ENCODE measurements around the gene JPH3.
"Not testable (repeated sequence)": the region's sequence is repeated elsewhere in the genome, so short reads cannot be mapped to it uniquely, and the experiment has no call there.

Gene JPH3

DNA sequence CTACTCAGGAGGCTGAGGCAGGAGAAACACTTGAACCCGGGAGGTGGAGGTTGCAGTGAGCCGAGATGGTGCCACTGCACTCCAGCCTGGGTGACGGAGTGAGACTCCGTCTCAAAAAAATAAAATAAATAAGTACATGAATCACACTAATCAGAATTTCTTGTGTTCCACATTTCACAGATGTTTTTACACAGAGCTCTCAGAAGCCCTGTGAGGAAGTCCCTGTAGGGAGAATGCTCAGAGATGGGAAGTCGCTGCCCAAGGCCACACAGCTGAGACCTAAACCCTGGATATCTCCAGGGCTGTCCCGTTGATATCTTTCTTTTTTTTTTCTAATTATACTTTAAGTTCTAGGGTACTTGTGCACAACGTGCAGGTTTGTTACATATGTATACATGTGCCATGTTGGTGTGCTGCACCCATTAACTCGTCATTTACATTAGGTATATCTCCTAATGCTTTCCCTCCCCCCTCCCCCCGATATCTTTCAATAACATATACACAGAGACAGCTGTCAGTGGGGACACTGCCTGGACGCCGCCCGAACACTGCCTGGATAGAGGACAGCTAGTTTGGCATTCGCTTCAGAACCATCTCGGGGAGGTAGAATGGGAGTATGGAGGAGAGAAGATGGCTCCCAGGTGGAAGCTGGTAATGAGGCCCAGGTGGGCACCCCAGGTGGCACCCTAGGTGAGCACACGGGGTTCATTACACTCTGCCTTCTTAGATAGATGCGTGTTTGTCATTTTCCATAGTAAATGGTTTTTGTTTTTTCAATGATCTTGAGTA lies 24.0 kb upstream of the JPH3 start:
- H3K27me3 ChIP-seq (ENCODE audit: control insufficient read depth, insufficient read depth, low read length); H3K4me3 ChIP-seq (ENCODE audit: low read length); H3K9me3 ChIP-seq (ENCODE audit: control insufficient read depth, low read depth, low read length); H3K27ac ChIP-seq (ENCODE audit: low read length); H3K36me3 ChIP-seq (ENCODE audit: control insufficient read depth, low read depth, low read length); H3K9ac ChIP-seq (ENCODE audit: low read length): not testable (repeated sequence)
- peaks cover 20% of the 10 kb centered on the region for H3K4me1 ChIP-seq (ENCODE audit: control insufficient read depth, low read depth, low read length)

- Histone ChIP-seq H3K27ac (ENCODE audit: low read length) (no peak overlapping the region), H3K9ac (ENCODE audit: low read length) (no peak overlapping the region), H3K4me3 (ENCODE audit: low read length) (no peak overlapping the region)
Measured at GRCh38 chr16:87579691-87580090, 22.6 kb upstream of the JPH3 start.

GRCh38 chr16:87580855-87581261 lies 21.4 kb upstream of the JPH3 start:
- no peak overlapping the region for H3K9ac ChIP-seq (ENCODE audit: low read length)
- H3K36me3 ChIP-seq (ENCODE audit: control insufficient read depth, low read depth, low read length): no peaks in the 10 kb centered on the region
- no peak overlapping the region for H3K4me3 ChIP-seq (ENCODE audit: low read length)
- H3K27me3 ChIP-seq (ENCODE audit: control insufficient read depth, insufficient read depth, low read length): peaks cover 4% of the 10 kb centered on the region
- H3K9me3 ChIP-seq (ENCODE audit: control insufficient read depth, low read depth, low read length): no peaks in the 10 kb centered on the region
- no peak overlapping the region for H3K27ac ChIP-seq (ENCODE audit: low read length)
- peaks cover 14% of the 10 kb centered on the region for H3K4me1 ChIP-seq (ENCODE audit: control insufficient read depth, low read depth, low read length)

More at GRCh38 chr16:87579691-87580090, 22.6 kb upstream of the JPH3 start:
- no peaks in the 10 kb centered on the region for H3K9me3 ChIP-seq (ENCODE audit: control insufficient read depth, low read depth, low read length)
- no peaks in the 10 kb centered on the region for H3K36me3 ChIP-seq (ENCODE audit: control insufficient read depth, low read depth, low read length)
- H3K27me3 ChIP-seq (ENCODE audit: control insufficient read depth, insufficient read depth, low read length): peaks cover 4% of the 10 kb centered on the region
- peaks cover 26% of the 10 kb centered on the region for H3K4me1 ChIP-seq (ENCODE audit: control insufficient read depth, low read depth, low read length)

DNA sequence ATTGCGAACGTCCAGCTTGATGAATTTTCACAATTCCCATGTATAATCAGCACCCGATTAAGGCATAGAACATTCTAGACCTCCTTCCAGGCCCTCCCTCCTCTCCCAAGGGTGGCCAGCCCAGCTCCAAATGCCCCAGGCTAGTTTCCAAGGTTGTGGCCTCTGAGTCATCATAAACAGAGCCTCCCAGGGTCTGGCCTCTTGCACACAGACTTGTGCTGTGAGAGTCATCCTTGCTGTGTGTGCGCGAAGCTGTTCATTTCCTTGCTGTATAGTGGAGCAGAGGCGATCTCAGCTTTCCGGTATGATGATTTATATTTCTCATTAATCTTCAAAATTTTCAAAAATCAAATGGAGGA lies 20.5 kb upstream of the JPH3 start:
- H3K27me3 ChIP-seq (ENCODE audit: control insufficient read depth, insufficient read depth, low read length): peaks cover 4% of the 10 kb centered on the region
- H3K27ac ChIP-seq (ENCODE audit: low read length): no peak overlapping the region
- no peaks in the 10 kb centered on the region for H3K36me3 ChIP-seq (ENCODE audit: control insufficient read depth, low read depth, low read length)
- H3K9ac ChIP-seq (ENCODE audit: low read length): no peak overlapping the region
- no peaks in the 10 kb centered on the region for H3K9me3 ChIP-seq (ENCODE audit: control insufficient read depth, low read depth, low read length)
- no peak overlapping the region for H3K4me3 ChIP-seq (ENCODE audit: low read length)
- H3K4me1 ChIP-seq (ENCODE audit: control insufficient read depth, low read depth, low read length): peaks cover 9% of the 10 kb centered on the region

DNA sequence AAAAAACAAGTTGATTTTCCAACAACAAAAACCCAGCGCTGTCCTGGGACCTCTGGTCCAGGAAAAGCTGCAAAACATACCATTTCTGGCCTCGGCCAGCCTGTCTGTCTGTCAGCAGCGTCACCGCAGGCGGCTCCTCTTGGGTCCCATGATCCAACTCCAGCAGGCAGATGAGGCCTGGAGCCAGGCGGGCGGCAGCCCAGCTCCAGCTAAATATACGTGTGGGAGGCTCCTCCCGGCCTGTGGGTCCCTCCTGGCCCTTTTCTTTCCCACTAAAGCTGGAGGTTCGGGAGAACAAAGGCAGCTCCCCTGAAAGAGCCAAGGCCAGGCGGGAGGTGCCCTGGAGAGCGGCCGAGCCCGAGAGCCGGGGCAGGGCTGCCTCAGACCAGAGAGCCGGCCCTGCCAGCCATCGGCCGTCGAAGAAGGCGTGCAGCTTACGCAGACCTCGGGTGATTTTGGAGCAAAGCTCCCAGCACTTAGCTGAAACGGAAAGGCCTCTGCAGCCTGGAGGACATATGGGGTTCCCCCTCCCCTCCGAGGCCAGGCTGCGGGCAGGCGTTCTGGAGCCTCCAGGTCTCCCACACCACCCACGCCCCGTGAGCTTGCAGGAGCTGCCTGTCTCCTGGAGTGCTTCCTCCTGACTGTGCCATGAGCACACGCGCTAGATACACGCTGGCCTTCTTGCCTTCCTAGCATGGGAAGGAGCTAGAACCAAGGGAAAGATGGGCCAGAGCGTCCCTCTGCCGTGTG lies 19.9 kb upstream of the JPH3 start:
- Histone ChIP-seq H3K9me3 (ENCODE audit: control insufficient read depth, low read depth, low read length) (no peaks in the 10 kb centered on the region), H3K9ac (ENCODE audit: low read length) (no peak overlapping the region), H3K4me3 (ENCODE audit: low read length) (no peak overlapping the region), H3K36me3 (ENCODE audit: control insufficient read depth, low read depth, low read length) (no peaks in the 10 kb centered on the region), H3K27ac (ENCODE audit: low read length) (no peak overlapping the region), H3K4me1 (ENCODE audit: control insufficient read depth, low read depth, low read length) (peaks cover 9% of the 10 kb centered on the region), H3K27me3 (ENCODE audit: control insufficient read depth, insufficient read depth, low read length) (peaks cover 4% of the 10 kb centered on the region)

DNA sequence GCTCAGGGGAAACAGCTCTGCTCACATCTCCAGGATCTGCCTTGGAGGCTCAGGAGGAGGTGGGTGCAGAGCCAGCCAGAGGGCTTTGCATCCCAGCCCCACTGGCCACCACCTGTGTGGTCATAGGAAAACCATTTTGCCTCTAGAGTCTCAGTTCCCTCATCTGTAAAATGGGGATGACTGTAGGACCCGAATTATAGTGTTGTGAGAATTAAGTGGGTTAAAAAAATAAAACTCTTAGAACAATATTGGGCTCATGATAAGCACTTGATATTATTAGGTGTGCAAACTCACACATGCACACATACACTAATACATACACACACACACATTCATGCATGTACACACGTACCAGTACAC lies 19.4 kb upstream of the JPH3 start:
- H3K9me3 ChIP-seq (ENCODE audit: control insufficient read depth, low read depth, low read length): no peaks in the 10 kb centered on the region
- H3K27me3 ChIP-seq (ENCODE audit: control insufficient read depth, insufficient read depth, low read length): peaks cover 4% of the 10 kb centered on the region
- H3K4me1 ChIP-seq (ENCODE audit: control insufficient read depth, low read depth, low read length): peaks cover 9% of the 10 kb centered on the region
- H3K36me3 ChIP-seq (ENCODE audit: control insufficient read depth, low read depth, low read length): no peaks in the 10 kb centered on the region
- H3K4me3 ChIP-seq (ENCODE audit: low read length): no peak overlapping the region
- no peak overlapping the region for H3K9ac ChIP-seq (ENCODE audit: low read length)
- no peak overlapping the region for H3K27ac ChIP-seq (ENCODE audit: low read length)

DNA sequence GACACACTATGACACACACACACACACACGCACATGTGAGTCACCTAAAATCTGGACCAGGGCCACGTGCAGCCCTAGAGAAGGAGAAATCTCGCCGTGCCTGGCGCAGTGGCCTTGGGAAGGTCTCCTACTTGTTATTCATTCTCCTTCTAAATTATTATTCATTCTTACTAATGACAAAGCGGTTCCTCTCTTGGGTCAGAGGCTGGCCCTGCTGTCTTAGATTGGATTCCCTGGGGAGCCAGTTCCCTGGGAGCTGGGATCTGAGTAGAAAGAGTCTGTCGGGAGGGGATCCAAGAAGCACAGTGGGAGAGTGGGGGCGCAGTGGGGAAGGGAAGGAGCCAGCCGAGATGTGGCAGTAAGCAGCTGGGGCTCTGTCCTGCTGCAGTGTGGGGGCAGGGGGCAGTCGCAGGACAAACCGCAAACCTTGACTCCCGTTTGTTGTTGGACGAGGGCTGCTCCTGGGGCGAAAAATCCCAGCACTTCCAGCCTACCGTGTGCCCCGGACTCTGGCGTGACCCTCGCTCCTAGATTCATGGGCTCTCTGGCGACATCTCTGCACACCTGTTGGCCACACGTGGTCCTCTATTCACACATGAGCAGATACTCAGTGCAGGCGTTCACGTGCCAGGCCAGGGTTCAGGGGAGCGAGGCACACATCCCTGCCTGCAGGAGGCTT lies 18.7 kb upstream of the JPH3 start:
- H3K27me3 ChIP-seq (ENCODE audit: control insufficient read depth, insufficient read depth, low read length): peaks cover 4% of the 10 kb centered on the region
- peaks cover 9% of the 10 kb centered on the region for H3K4me1 ChIP-seq (ENCODE audit: control insufficient read depth, low read depth, low read length)
- no peak overlapping the region for H3K9ac ChIP-seq (ENCODE audit: low read length)
- H3K9me3 ChIP-seq (ENCODE audit: control insufficient read depth, low read depth, low read length): no peaks in the 10 kb centered on the region
- no peak overlapping the region for H3K4me3 ChIP-seq (ENCODE audit: low read length)
- H3K27ac ChIP-seq (ENCODE audit: low read length): no peak overlapping the region
- H3K36me3 ChIP-seq (ENCODE audit: control insufficient read depth, low read depth, low read length): no peaks in the 10 kb centered on the region

DNA sequence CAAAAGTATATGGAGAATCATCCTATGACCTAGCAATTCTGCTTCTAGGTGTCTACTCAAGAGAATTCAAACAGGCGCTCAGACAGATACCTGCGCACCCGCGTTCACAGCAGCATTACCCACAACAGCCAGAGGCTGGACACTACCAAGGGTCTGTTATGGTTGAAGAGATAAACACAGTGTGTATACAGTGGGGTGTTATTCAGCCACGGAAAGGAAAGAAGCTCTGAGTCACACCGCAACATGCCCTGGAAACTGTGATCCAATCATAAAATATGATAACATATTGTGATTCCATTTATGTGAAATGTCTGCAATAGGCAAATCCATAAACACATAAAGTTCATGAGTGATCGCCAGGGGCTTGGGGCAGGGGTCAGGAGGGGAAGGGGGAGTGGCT lies 18.0 kb upstream of the JPH3 start:
- Histone ChIP-seq H3K9me3 (ENCODE audit: control insufficient read depth, low read depth, low read length) (no peaks in the 10 kb centered on the region), H3K9ac (ENCODE audit: low read length) (no peak overlapping the region), H3K27ac (ENCODE audit: low read length) (no peak overlapping the region), H3K4me3 (ENCODE audit: low read length) (no peak overlapping the region), H3K4me1 (ENCODE audit: control insufficient read depth, low read depth, low read length) (peaks cover 9% of the 10 kb centered on the region), H3K36me3 (ENCODE audit: control insufficient read depth, low read depth, low read length) (no peaks in the 10 kb centered on the region), H3K27me3 (ENCODE audit: control insufficient read depth, insufficient read depth, low read length) (peaks cover 4% of the 10 kb centered on the region)

GRCh38 chr16:87584975-87585374 lies 17.3 kb upstream of the JPH3 start:
- H3K27me3 ChIP-seq (ENCODE audit: control insufficient read depth, insufficient read depth, low read length): peaks cover 4% of the 10 kb centered on the region

GRCh38 chr16:87585442-87586200 lies 16.7 kb upstream of the JPH3 start:
- peaks cover 9% of the 10 kb centered on the region for H3K4me1 ChIP-seq (ENCODE audit: control insufficient read depth, low read depth, low read length)
- no peak overlapping the region for H3K27ac ChIP-seq (ENCODE audit: low read length)
- no peaks in the 10 kb centered on the region for H3K36me3 ChIP-seq (ENCODE audit: control insufficient read depth, low read depth, low read length)
- no peak overlapping the region for H3K9ac ChIP-seq (ENCODE audit: low read length)
- no peaks in the 10 kb centered on the region for H3K9me3 ChIP-seq (ENCODE audit: control insufficient read depth, low read depth, low read length)
- no peak overlapping the region for H3K4me3 ChIP-seq (ENCODE audit: low read length)
- H3K27me3 ChIP-seq (ENCODE audit: control insufficient read depth, insufficient read depth, low read length): peaks cover 4% of the 10 kb centered on the region

More at GRCh38 chr16:87584975-87585374, 17.3 kb upstream of the JPH3 start:
- Histone ChIP-seq H3K9ac (ENCODE audit: low read length) (no peak overlapping the region), H3K4me3 (ENCODE audit: low read length) (no peak overlapping the region), H3K27ac (ENCODE audit: low read length) (no peak overlapping the region), H3K36me3 (ENCODE audit: control insufficient read depth, low read depth, low read length) (no peaks in the 10 kb centered on the region), H3K9me3 (ENCODE audit: control insufficient read depth, low read depth, low read length) (no peaks in the 10 kb centered on the region), H3K4me1 (ENCODE audit: control insufficient read depth, low read depth, low read length) (peaks cover 9% of the 10 kb centered on the region)

DNA sequence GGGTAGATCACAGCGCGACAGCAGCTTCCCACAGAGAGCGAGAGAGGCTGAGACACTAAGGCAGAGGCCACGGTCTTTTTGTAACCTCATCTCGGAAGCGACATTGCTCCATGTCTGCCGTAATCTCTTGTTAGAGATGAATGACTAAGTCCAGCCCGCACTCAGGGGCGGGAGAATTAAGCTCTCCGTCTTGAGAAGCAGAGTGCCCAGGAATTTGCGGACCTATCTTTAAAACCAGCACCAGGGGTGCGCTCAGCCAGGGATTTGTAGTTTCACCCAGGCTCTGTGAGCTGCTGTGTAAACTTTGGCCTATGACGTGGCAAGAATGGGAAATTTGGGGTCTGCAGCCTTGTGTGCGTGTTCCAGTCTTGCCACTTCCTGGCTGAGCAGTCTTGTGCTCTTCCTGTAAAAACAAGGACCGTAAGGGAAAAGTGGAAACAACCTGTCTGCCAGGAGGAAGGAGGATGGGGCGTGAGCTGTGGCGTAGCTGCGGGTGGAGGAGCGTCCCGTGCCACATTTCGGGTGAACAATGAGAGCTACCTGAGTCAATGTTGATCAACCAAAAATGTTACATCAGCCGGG lies 16.0 kb upstream of the JPH3 start:
- no peak overlapping the region for H3K27ac ChIP-seq (ENCODE audit: low read length)
- H3K9ac ChIP-seq (ENCODE audit: low read length): no peak overlapping the region
- no peaks in the 10 kb centered on the region for H3K36me3 ChIP-seq (ENCODE audit: control insufficient read depth, low read depth, low read length)
- H3K9me3 ChIP-seq (ENCODE audit: control insufficient read depth, low read depth, low read length): no peaks in the 10 kb centered on the region
- peaks cover 9% of the 10 kb centered on the region for H3K4me1 ChIP-seq (ENCODE audit: control insufficient read depth, low read depth, low read length)
- H3K4me3 ChIP-seq (ENCODE audit: low read length): no peak overlapping the region
- H3K27me3 ChIP-seq (ENCODE audit: control insufficient read depth, insufficient read depth, low read length): peaks cover 4% of the 10 kb centered on the region
